Uterus (tissue), 3 donors: ENCODE measurements around the gene C17orf114.

Experiments
- DNase-seq, 2 donors: peaks; one replicate each; pipeline ENCODE4 v3.0.0-alpha.2; 2019 to 2020
- H3K27ac ChIP-seq, 2 donors: fragments of 200-600 bp; sonication (generic); 1 replicate in 1 of 2; 2 replicates in 1 of 2; pipeline ENCODE4 v1.5.1; 2016 to 2018
- H3K27me3 ChIP-seq, 2 donors: fragments of 200-600 bp; sonication (generic); one replicate each; pipeline ENCODE4 v1.5.1; 2018 to 2019; ENCODE audit warnings: control low read depth in 1 of 2
- H3K36me3 ChIP-seq, 2 donors: fragments of 200-600 bp; sonication (generic); one replicate each; pipeline ENCODE4 v1.5.1; 2019; ENCODE audit warnings: control low read depth in 1 of 2
- H3K4me1 ChIP-seq, 2 donors: fragments of 200-600 bp; sonication (generic); one replicate each; pipeline ENCODE4 v1.5.1; 2018 to 2019; ENCODE audit warnings: control low read depth in 1 of 2
- H3K4me3 ChIP-seq, 2 donors: fragments of 200-600 bp; sonication (generic); 1 replicate in 1 of 2; 2 replicates in 1 of 2; pipeline ENCODE4 v1.5.1; 2018 to 2019; ENCODE audit warnings: mild to moderate bottlenecking in 1 of 2
- H3K9me3 ChIP-seq, 2 donors: fragments of 200-600 bp; sonication (generic); one replicate each; pipeline ENCODE4 v1.5.1; 2019; ENCODE audit warnings: control low read depth in 1 of 2
- CTCF ChIP-seq, 4 experiments: fragments of 200-600 bp in 2 of 4; fragments of 450-650 bp in 2 of 4; sonication (generic) in 2 of 4; IDR thresholded peaks; one replicate each; pipeline ENCODE4 v1.5.1; 2016 to 2019; ENCODE audit warnings: antibody characterized with exemption in 4 of 4, mild to moderate bottlenecking in 2 of 4, moderate library complexity in 1 of 4
- POLR2A ChIP-seq, 2 donors: fragments of 450-650 bp; IDR thresholded peaks; one replicate each; pipeline ENCODE4 v1.6.1; 2016; ENCODE audit warnings: antibody characterized with exemption in 2 of 2, mild to moderate bottlenecking in 1 of 2, moderate library complexity in 1 of 2
- intact Hi-C: fragments of 100-400 bp; cut with DNase I; formaldehyde crosslinking; loops from one replicate; pipeline ENCODE4 v1.15.1; 2023; ENCODE audit warnings: low total_unique reads
- donor health status: DM: yes; HTN: yes; CAD: no.

Gene C17orf114

GRCh38 chr17:4845118-4845517 lies 43.0 kb upstream of the C17orf114 start:
- Histone ChIP-seq H3K4me3 (no peak overlapping the region), H3K4me1 (no peaks in the 10 kb centered on the region), H3K27me3 (no peaks in the 10 kb centered on the region), H3K9me3 (no peaks in the 10 kb centered on the region), H3K27ac (no peak overlapping the region), H3K36me3 (no peaks in the 10 kb centered on the region)
- intact Hi-C loops = no loop called here
- TF ChIP-seq POLR2A (IDR thresholded peaks at IDR 0.05) = no peak
- no peak for TF ChIP-seq CTCF (IDR thresholded peaks at IDR 0.05)
- no peak for DNase-seq

- no peaks in the 10 kb centered on the region for H3K36me3 ChIP-seq
- H3K9me3 ChIP-seq = no peaks in the 10 kb centered on the region
- DNase-seq = no peak
- H3K27me3 ChIP-seq = no peaks in the 10 kb centered on the region
- H3K27ac ChIP-seq = no peak overlapping the region
- TF ChIP-seq POLR2A (IDR thresholded peaks at IDR 0.05) = no peak
- TF ChIP-seq CTCF (IDR thresholded peaks at IDR 0.05) = no peak
- no peak overlapping the region for H3K4me3 ChIP-seq
- intact Hi-C loops = no loop called here
- no peaks in the 10 kb centered on the region for H3K4me1 ChIP-seq
Measured at GRCh38 chr17:4843321-4844000, 41.3 kb upstream of the C17orf114 start.

- no peaks in the 10 kb centered on the region for H3K36me3 ChIP-seq
- no peak for TF ChIP-seq POLR2A (IDR thresholded peaks at IDR 0.05)
- no peak for TF ChIP-seq CTCF (IDR thresholded peaks at IDR 0.05)
- no peak overlapping the region for H3K27ac ChIP-seq
- no peak for DNase-seq
- H3K27me3 ChIP-seq = no peaks in the 10 kb centered on the region
- H3K4me1 ChIP-seq = no peaks in the 10 kb centered on the region
- no peak overlapping the region for H3K4me3 ChIP-seq
- H3K9me3 ChIP-seq = no peaks in the 10 kb centered on the region
- intact Hi-C loops = no loop called here
Measured at GRCh38 chr17:4842376-4842775, 40.2 kb upstream of the C17orf114 start.

GRCh38 chr17:4840893-4841242 lies 38.7 kb upstream of the C17orf114 start:
- H3K27ac ChIP-seq = no peak overlapping the region
- H3K4me3 ChIP-seq = no peak overlapping the region
- no peak for TF ChIP-seq CTCF (IDR thresholded peaks at IDR 0.05)
- TF ChIP-seq POLR2A (IDR thresholded peaks at IDR 0.05) = no peak
- intact Hi-C loops = no loop called here
- DNase-seq = no peak
- no peaks in the 10 kb centered on the region for H3K36me3 ChIP-seq
- no peaks in the 10 kb centered on the region for H3K4me1 ChIP-seq
- H3K9me3 ChIP-seq = no peaks in the 10 kb centered on the region
- no peaks in the 10 kb centered on the region for H3K27me3 ChIP-seq

- H3K4me3 ChIP-seq = no peak overlapping the region
- no peaks in the 10 kb centered on the region for H3K9me3 ChIP-seq
- intact Hi-C loops = no loop called here
- H3K27me3 ChIP-seq = no peaks in the 10 kb centered on the region
- no peak overlapping the region for H3K27ac ChIP-seq
- no peak for TF ChIP-seq CTCF (IDR thresholded peaks at IDR 0.05)
- TF ChIP-seq POLR2A (IDR thresholded peaks at IDR 0.05) = no peak
- DNase-seq = no peak
- H3K36me3 ChIP-seq = no peaks in the 10 kb centered on the region
- H3K4me1 ChIP-seq = no peaks in the 10 kb centered on the region
Measured at GRCh38 chr17:4839965-4840892, 38.1 kb upstream of the C17orf114 start.
